Left lung (tissue), 10 donors: ENCODE data around the gene SEC23B. TPM values are rescaled to one million over a fixed set of nuclear protein-coding genes. Genes with fewer than 3 reads are reported as not detected.
"Not testable (repeated sequence)": the region's sequence is repeated elsewhere in the genome, so short reads cannot be mapped to it uniquely, and the experiment has no call there.

ENCODE experiments used
- ATAC-seq: fragments of 200-7000 bp; cut with Tn5 transposase; one replicate; pipeline ENCODE4 v1.9.1; 2020; ENCODE audit warnings: moderate library complexity
- DNase-seq, 4 donors: peaks; one replicate each; pipeline ENCODE4 v3.0.0-alpha.2; 2013 to 2020
- H3K27ac ChIP-seq, 2 donors: fragments of 200-600 bp; sonication (generic) in 1 of 2; one replicate each; pipeline versions ENCODE4 v1.5.0 to v1.8.0; 2020 to 2021
- H3K27me3 ChIP-seq, 2 donors: fragments of 200-600 bp; sonication (generic) in 1 of 2; one replicate each; pipeline versions ENCODE4 v1.5.0 to v1.8.0; 2020 to 2021
- H3K36me3 ChIP-seq, 2 donors: fragments of 200-600 bp; sonication (generic) in 1 of 2; one replicate each; pipeline versions ENCODE4 v1.5.0 to v1.8.0; 2020 to 2021
- H3K4me1 ChIP-seq, 2 donors: fragments of 200-600 bp; one replicate each; pipeline ENCODE4 v1.8.0; 2021
- H3K4me3 ChIP-seq, 2 donors: fragments of 200-600 bp; sonication (generic) in 1 of 2; one replicate each; pipeline versions ENCODE4 v1.5.0 to v1.8.0; 2020 to 2021; ENCODE audit warnings: mild to moderate bottlenecking in 1 of 2
- H3K9me3 ChIP-seq, 2 donors: fragments of 200-600 bp; sonication (generic) in 1 of 2; one replicate each; pipeline versions ENCODE4 v1.5.0 to v1.8.0; 2020 to 2021
- CTCF ChIP-seq, 2 donors: fragments of 200-600 bp; sonication (generic) in 1 of 2; IDR thresholded peaks; one replicate each; pipeline versions ENCODE4 v1.5.0 to v1.8.0; 2021; ENCODE audit warnings: antibody characterized with exemption in 2 of 2
- intact Hi-C, 2 donors: fragments of 100-400 bp; cut with DNase I; formaldehyde crosslinking; loops; one replicate each; pipeline versions ENCODE4 v1.11.2 to v1.14.2; 2022
- polyA plus RNA-seq, 6 donors: library from polyadenylated mRNA; unstranded; fragments of 120-200 nt; gene quantifications; one replicate each; pipeline ENCODE4 v1.2.1, GENCODE V29; 2013; ENCODE audit not compliant: insufficient read length in 6 of 6
- total RNA-seq, 2 donors: library from RNA; stranded (reverse); fragmentation: NEBNext Ultra II Directional; extraction: Animal tissue kit (Norgen Biotek cat#: 25700); gene quantifications; one replicate each; pipeline ENCODE4 v1.2.1, GENCODE V29; 2021
- donor health status: DM: no; HTN: yes; CAD: no.
- donor health status: DM: no; HTN: no; CAD: no.

Gene SEC23B
- total and polyA plus RNA-seq, 8 donors: 42.0 to 93.6 (median 46.4) TPM

- no peaks in the 10 kb centered on the region for H3K9me3 ChIP-seq
- H3K4me1 ChIP-seq: no peaks in the 10 kb centered on the region
- intact Hi-C loops: no loop called here
- DNase-seq: no peak
- H3K27ac ChIP-seq: no peak overlapping the region
- no peak for TF ChIP-seq CTCF (IDR thresholded peaks at IDR 0.05)
- H3K4me3 ChIP-seq: no peak overlapping the region
- ATAC-seq: no peak
- H3K27me3 ChIP-seq: no peaks in the 10 kb centered on the region
- peaks cover 0 to 87% of the 10 kb centered on the region in 2 donors for H3K36me3 ChIP-seq
Measured at GRCh38 chr20:18523066-18523465, 15.3 kb downstream of the SEC23B start.

- no peaks in the 10 kb centered on the region for H3K27me3 ChIP-seq
- H3K4me3 ChIP-seq: no peak overlapping the region
- H3K36me3 ChIP-seq: peaks cover 0 to 93% of the 10 kb centered on the region in 2 donors
- ATAC-seq (no peak), DNase-seq (no peak)
- intact Hi-C loops: no loop called here
- no peaks in the 10 kb centered on the region for H3K9me3 ChIP-seq
- no peak for TF ChIP-seq CTCF (IDR thresholded peaks at IDR 0.05)
- H3K27ac ChIP-seq: no peak overlapping the region
- no peaks in the 10 kb centered on the region for H3K4me1 ChIP-seq
Measured at GRCh38 chr20:18524646-18525045, 16.9 kb downstream of the SEC23B start.

GRCh38 chr20:18526761-18527160 is 19.0 kb downstream of the SEC23B start:
- H3K4me3 ChIP-seq, H3K27me3 ChIP-seq, intact Hi-C loops, H3K9me3 ChIP-seq, ATAC-seq, H3K4me1 ChIP-seq, DNase-seq, H3K27ac ChIP-seq: not testable (repeated sequence)
- H3K36me3 ChIP-seq: peaks cover 4 to 96% of the 10 kb centered on the region in 2 donors

GRCh38 chr20:18527339-18527738 is 19.6 kb downstream of the SEC23B start:
- peaks cover 4 to 96% of the 10 kb centered on the region in 2 donors for H3K36me3 ChIP-seq
- DNase-seq: no peak

GRCh38 chr20:18527836-18528235 is 20.1 kb downstream of the SEC23B start:
- H3K27ac ChIP-seq: no peak overlapping the region
- TF ChIP-seq CTCF (IDR thresholded peaks at IDR 0.05): no peak
- H3K4me3 ChIP-seq: no peak overlapping the region
- H3K36me3 ChIP-seq: peaks cover 4 to 96% of the 10 kb centered on the region in 2 donors
- H3K9me3 ChIP-seq: no peaks in the 10 kb centered on the region
- ATAC-seq (no peak), DNase-seq (no peak)
- no peaks in the 10 kb centered on the region for H3K4me1 ChIP-seq
- intact Hi-C loops: no loop called here
- no peaks in the 10 kb centered on the region for H3K27me3 ChIP-seq

More at GRCh38 chr20:18527339-18527738, 19.6 kb downstream of the SEC23B start:
- Histone ChIP-seq H3K4me3 (no peak overlapping the region), H3K27ac (no peak overlapping the region), H3K27me3 (no peaks in the 10 kb centered on the region), H3K4me1 (no peaks in the 10 kb centered on the region), H3K9me3 (no peaks in the 10 kb centered on the region)
- ATAC-seq: no peak
- no peak for TF ChIP-seq CTCF (IDR thresholded peaks at IDR 0.05)
- intact Hi-C loops: no loop called here

- DNase-seq (no peak), ATAC-seq (no peak)
- Histone ChIP-seq H3K27me3 (no peaks in the 10 kb centered on the region), H3K9me3 (no peaks in the 10 kb centered on the region), H3K36me3 (peaks cover 4 to 100% of the 10 kb centered on the region in 2 donors), H3K4me3 (no peak overlapping the region), H3K4me1 (no peaks in the 10 kb centered on the region), H3K27ac (no peak overlapping the region)
- TF ChIP-seq CTCF (IDR thresholded peaks at IDR 0.05): no peak
- intact Hi-C loops: no loop called here
Measured at GRCh38 chr20:18529041-18529440, 21.3 kb downstream of the SEC23B start.
